Large intestine (tissue), 1 donor: ENCODE measurements around the gene MRPS14. TPM values are rescaled to one million over a fixed set of nuclear protein-coding genes. Genes with fewer than 3 reads are reported as not detected.

Source experiments
- polyA plus RNA-seq: library from polyadenylated mRNA; unstranded; fragments of 120-200 nt; gene quantifications from one replicate; pipeline ENCODE4 v1.2.1, GENCODE V29; 2013

Gene MRPS14
- polyA plus RNA-seq, 1 donor = 32.8 TPM

Other genes with a start within 250 kb of the MRPS14 start
- gene CACYBP, start 23.5 kb downstream of the MRPS14 start, polyA plus RNA-seq = 98.3 TPM
- 0.70 TPM for gene TNN, start 44.4 kb upstream of the MRPS14 start, polyA plus RNA-seq
- 12.0 TPM for gene KIAA0040, start 169.4 kb upstream of the MRPS14 start, polyA plus RNA-seq